Type B pancreatic cell (in vitro differentiated cells): ENCODE data around the gene TMEFF1. TPM values are rescaled to one million over a fixed set of nuclear protein-coding genes. Genes with fewer than 3 reads are reported as not detected.
"Not testable (repeated sequence)": the region's sequence is repeated elsewhere in the genome, so short reads cannot be mapped to it uniquely, and the experiment has no call there.

Experiments
- DNase-seq: peaks from one replicate; pipeline ENCODE4 v3.0.0; 2021; ENCODE audit warnings: mixed read lengths; ENCODE audit not compliant: unreplicated experiment; ENCODE audit errors: extremely low spot score
- H3K27ac Mint-ChIP-seq: 2 replicates; pipeline ENCODE4 v1.8.0; 2021; ENCODE audit warnings: mild to moderate bottlenecking, mixed read lengths
- H3K27me3 Mint-ChIP-seq: 2 replicates; pipeline ENCODE4 v1.8.0; 2021; ENCODE audit warnings: mixed read lengths
- H3K36me3 Mint-ChIP-seq: 2 replicates; pipeline ENCODE4 v1.8.0; 2021; ENCODE audit warnings: mixed read lengths
- H3K4me1 Mint-ChIP-seq: one replicate; pipeline ENCODE4 v1.8.0; 2021; ENCODE audit warnings: mixed read lengths; ENCODE audit not compliant: unreplicated experiment
- H3K4me3 Mint-ChIP-seq: 2 replicates; pipeline ENCODE4 v1.8.0; 2021; ENCODE audit warnings: mild to moderate bottlenecking, mixed read lengths
- H3K9me3 Mint-ChIP-seq: 2 replicates; pipeline ENCODE4 v1.8.0; 2021; ENCODE audit warnings: mixed read lengths
- CTCF ChIP-seq: fragments of 200-600 bp; sonication (generic); conservative IDR thresholded peaks from 2 replicates; pipeline ENCODE4 v1.5.0; 2021; ENCODE audit warnings: antibody characterized with exemption, mild to moderate bottlenecking
- total RNA-seq: library from RNA; stranded (reverse); gene quantifications from 2 replicates; pipeline ENCODE4 v1.2.1, GENCODE V29; 2021; ENCODE audit warnings: low replicate concordance

Gene TMEFF1
- total RNA-seq, 1 donor from 2014 or later, result 30.5 TPM

- H3K4me3 Mint-ChIP-seq, result no peak overlapping the region
- H3K4me1 Mint-ChIP-seq, result peaks cover 10% of the 10 kb centered on the region
- no peaks in the 10 kb centered on the region for H3K27me3 Mint-ChIP-seq
- no peak overlapping the region for H3K27ac Mint-ChIP-seq
- DNase-seq, result peak; percentile 73
- peak; percentile 92 for TF ChIP-seq CTCF
- H3K9me3 Mint-ChIP-seq, result no peaks in the 10 kb centered on the region
- H3K36me3 Mint-ChIP-seq, result peaks cover 14% of the 10 kb centered on the region
Measured at GRCh38 chr9:100437860-100438805, 34.8 kb upstream of the TMEFF1 start.

GRCh38 chr9:100440071-100440470 is 32.9 kb upstream of the TMEFF1 start:
- no peaks in the 10 kb centered on the region for H3K27me3 Mint-ChIP-seq
- H3K4me3 Mint-ChIP-seq, result no peak overlapping the region
- H3K9me3 Mint-ChIP-seq, result no peaks in the 10 kb centered on the region
- peak overlapping the region; percentile 46 for H3K27ac Mint-ChIP-seq
- no peak for TF ChIP-seq CTCF
- peaks cover 10% of the 10 kb centered on the region for H3K4me1 Mint-ChIP-seq
- DNase-seq, result no peak
- peaks cover 14% of the 10 kb centered on the region for H3K36me3 Mint-ChIP-seq

GRCh38 chr9:100440487-100440886 is 32.5 kb upstream of the TMEFF1 start:
- H3K36me3 Mint-ChIP-seq, result peaks cover 14% of the 10 kb centered on the region
- not testable (repeated sequence) for H3K4me1 Mint-ChIP-seq

GRCh38 chr9:100441911-100442361 is 31.0 kb upstream of the TMEFF1 start:
- DNase-seq, result no peak
- Mint-ChIP-seq H3K9me3 (no peaks in the 10 kb centered on the region), H3K36me3 (peaks cover 25% of the 10 kb centered on the region), H3K27ac (no peak overlapping the region), H3K27me3 (no peaks in the 10 kb centered on the region), H3K4me1 (peaks cover 10% of the 10 kb centered on the region), H3K4me3 (no peak overlapping the region)
- no peak for TF ChIP-seq CTCF

More at GRCh38 chr9:100440487-100440886, 32.5 kb upstream of the TMEFF1 start:
- H3K27me3 Mint-ChIP-seq, DNase-seq, H3K4me3 Mint-ChIP-seq, H3K9me3 Mint-ChIP-seq: not testable (repeated sequence)
- peak overlapping the region; percentile 46 for H3K27ac Mint-ChIP-seq

- Mint-ChIP-seq H3K27me3 (no peaks in the 10 kb centered on the region), H3K36me3 (peaks cover 34% of the 10 kb centered on the region), H3K9me3 (no peaks in the 10 kb centered on the region), H3K4me1 (peaks cover 6% of the 10 kb centered on the region), H3K4me3 (no peak overlapping the region), H3K27ac (no peak overlapping the region)
- TF ChIP-seq CTCF, result no peak
- no peak for DNase-seq
Measured at GRCh38 chr9:100443781-100444768, 28.9 kb upstream of the TMEFF1 start.
